HCT116 (cell line): Measurements from ENCODE around the gene STAB1. TPM values are rescaled to one million over a fixed set of nuclear protein-coding genes. Genes with fewer than 3 reads are reported as not detected.

Experiments used
- ATAC-seq: fragments of 200-7000 bp; cut with Tn5 transposase; 2 replicates; pipeline ENCODE4 v1.9.1; 2020; ENCODE audit warnings: mild to moderate bottlenecking, moderate library complexity
- BruUV-seq: library from RNA; stranded (reverse); fragments of 400-500 nt; replicated peaks from 2 replicates; lab custom pipeline; 2021; lab: Mats Ljungman, UMichigan
- CTCF ChIA-PET: fragments of 300-600 bp; sonication (Branson Sonifier 250); formaldehyde crosslinking; loops from one replicate; lab custom pipeline; 2021; ENCODE audit warnings: antibody characterized with exemption; lab: Charles Lee
- POLR2A ChIA-PET: fragments of 300-600, 350-600 bp; sonication (Branson Sonifier 250); formaldehyde crosslinking; loops from one replicate; lab custom pipeline; 2021; ENCODE audit warnings: antibody characterized with exemption; lab: Charles Lee
- RAD21 ChIA-PET, 2 experiments: fragments of 300-600 bp; sonication (Branson Sonifier 250); formaldehyde crosslinking; loops; one replicate each; lab custom pipeline; 2023; ENCODE audit warnings: low total read pairs in 2 of 2; ENCODE audit not compliant: uncharacterized antibody in 2 of 2, unreplicated experiment in 2 of 2, low non-redundant PET in 1 of 2; lab: Charles Lee
- DNase-seq: peaks from one replicate; pipeline ENCODE4 v3.0.0-alpha.2; 2010; ENCODE audit warnings: low read depth, low spot score
- H2AFZ ChIP-seq: fragments of 200-600 bp; shearing (Covaris generic), sonication (generic); 2 replicates; pipeline ENCODE4 v1.6.1; 2017; ENCODE audit warnings: low read depth, mixed run types, mixed read lengths, antibody characterized with exemption, low read length; ENCODE audit not compliant: poor library complexity, severe bottlenecking
- H3K27ac ChIP-seq: 2 replicates; pipeline ENCODE4 v1.5.1; 2012; ENCODE audit warnings: low read depth, low read length
- H3K27me3 ChIP-seq: fragments of 200-600 bp; sonication (generic); 2 replicates; pipeline ENCODE4 v1.6.1; 2016; ENCODE audit warnings: mixed run types, low read length, mixed read lengths; ENCODE audit not compliant: insufficient read depth
- H3K36me3 ChIP-seq, 2 experiments: fragments of 200-500 bp in 1 of 2; fragments of 200-600 bp in 1 of 2; sonication (Bioruptor generic) in 1 of 2; sonication (generic) in 1 of 2; 2 replicates each; pipeline versions ENCODE4 v1.5.1 to v1.6.1; 2014 to 2016; ENCODE audit warnings: low read length in 2 of 2, inconsistent platforms in 1 of 2, mixed read lengths in 1 of 2, mixed run types in 1 of 2; ENCODE audit not compliant: insufficient read depth in 2 of 2, control insufficient read depth in 1 of 2
- H3K4me1 ChIP-seq, 2 experiments: fragments of 200-600 bp in 1 of 2; sonication (generic) in 1 of 2; 2 replicates each; pipeline versions ENCODE4 v1.5.1 to v1.6.1; 2012 to 2017; ENCODE audit warnings: low read length in 2 of 2, inconsistent platforms in 1 of 2, mild to moderate bottlenecking in 1 of 2, mixed read lengths in 1 of 2, mixed run types in 1 of 2, moderate library complexity in 1 of 2; ENCODE audit not compliant: insufficient read depth in 2 of 2, control insufficient read depth in 1 of 2
- H3K4me2 ChIP-seq: fragments of 200-600 bp; sonication (generic); 2 replicates; pipeline ENCODE4 v1.6.1; 2017; ENCODE audit warnings: mixed run types, low read length, mixed read lengths
- H3K4me3 ChIP-seq, 2 experiments: fragments of 200-600 bp in 1 of 2; sonication (generic) in 1 of 2; replicated peaks in 1 of 2; 2 replicates each; pipeline ENCODE4 v1.5.1; 2011 to 2016; ENCODE audit warnings: low read length in 2 of 2, control low read depth in 1 of 2, low read depth in 1 of 2, mild to moderate bottlenecking in 1 of 2, mixed read lengths in 1 of 2, mixed run types in 1 of 2
- H3K79me2 ChIP-seq: fragments of 200-600 bp; sonication (generic); 2 replicates; pipeline ENCODE4 v1.6.1; 2017; ENCODE audit warnings: mild to moderate bottlenecking, mixed run types, low read length, moderate library complexity, mixed read lengths; ENCODE audit not compliant: insufficient read depth
- H3K9ac ChIP-seq: fragments of 200-600 bp; sonication (generic); 2 replicates; pipeline ENCODE4 v1.6.1; 2016; ENCODE audit warnings: low read length, mixed read lengths
- H3K9me2 ChIP-seq: fragments of 200-600 bp; sonication (generic), shearing (Covaris generic); 2 replicates; pipeline ENCODE4 v1.6.1; 2017; ENCODE audit warnings: mixed run types, mild to moderate bottlenecking, moderate library complexity; ENCODE audit not compliant: insufficient read depth
- H3K9me3 ChIP-seq, 2 experiments: fragments of 200-500 bp in 1 of 2; fragments of 200-600 bp in 1 of 2; sonication (Bioruptor generic) in 1 of 2; sonication (generic) in 1 of 2; 2 replicates each; pipeline ENCODE4 v1.6.1; 2014 to 2017; ENCODE audit warnings: low read length in 2 of 2, mixed read lengths in 2 of 2, inconsistent platforms in 1 of 2, low read depth in 1 of 2, mild to moderate bottlenecking in 1 of 2, mixed run types in 1 of 2, moderate library complexity in 1 of 2; ENCODE audit not compliant: control insufficient read depth in 1 of 2, insufficient read depth in 1 of 2
- H4K20me1 ChIP-seq: fragments of 200-600 bp; sonication (generic), shearing (Covaris generic); 2 replicates; pipeline ENCODE4 v1.6.1; 2017; ENCODE audit warnings: mixed run types, mild to moderate bottlenecking, moderate library complexity; ENCODE audit not compliant: insufficient read depth
- CBX3 ChIP-seq: IDR thresholded peaks from 2 replicates; pipeline ENCODE4 v1.6.1; 2012; ENCODE audit warnings: low read depth
- POLR2A ChIP-seq: IDR thresholded peaks from 2 replicates; pipeline ENCODE4 v1.7.0; 2011; ENCODE audit warnings: borderline replicate concordance; ENCODE audit not compliant: insufficient read depth, insufficient read length; ENCODE audit errors: extremely low read depth
- SIN3A ChIP-seq: IDR thresholded peaks from 2 replicates; pipeline ENCODE4 v1.6.1; 2012; ENCODE audit warnings: low read depth
- SRF ChIP-seq: IDR thresholded peaks from 2 replicates; pipeline ENCODE4 v1.6.1; 2012; ENCODE audit warnings: low read depth
- intact Hi-C: fragments of 100-400 bp; cut with micrococcal nuclease; formaldehyde crosslinking; loops from 2 replicates; pipeline ENCODE4 v1.10.0; 2022
- total RNA-seq: library from RNA; stranded (reverse); gene quantifications from one replicate; pipeline ENCODE4 v1.2.1, GENCODE V29; 2021; ENCODE audit not compliant: unreplicated experiment
- TF ChIP-seq, protein P1 (sequence below): IDR thresholded peaks from 2 replicates; pipeline ENCODE4 v1.6.1; 2012
- TF ChIP-seq, protein P2 (sequence below): IDR thresholded peaks from 2 replicates; pipeline ENCODE4 v1.6.1; 2012; ENCODE audit warnings: low read depth
- TF ChIP-seq, protein P3 (sequence below): IDR thresholded peaks from 2 replicates; pipeline ENCODE4 v1.6.1; 2011; ENCODE audit warnings: mild to moderate bottlenecking, low read length, moderate library complexity; ENCODE audit not compliant: insufficient replicate concordance; ENCODE audit errors: extremely low read depth

The STAB1 gene
- total RNA-seq, 1 experiment from 2014 or later = 0.44 TPM

DNA sequence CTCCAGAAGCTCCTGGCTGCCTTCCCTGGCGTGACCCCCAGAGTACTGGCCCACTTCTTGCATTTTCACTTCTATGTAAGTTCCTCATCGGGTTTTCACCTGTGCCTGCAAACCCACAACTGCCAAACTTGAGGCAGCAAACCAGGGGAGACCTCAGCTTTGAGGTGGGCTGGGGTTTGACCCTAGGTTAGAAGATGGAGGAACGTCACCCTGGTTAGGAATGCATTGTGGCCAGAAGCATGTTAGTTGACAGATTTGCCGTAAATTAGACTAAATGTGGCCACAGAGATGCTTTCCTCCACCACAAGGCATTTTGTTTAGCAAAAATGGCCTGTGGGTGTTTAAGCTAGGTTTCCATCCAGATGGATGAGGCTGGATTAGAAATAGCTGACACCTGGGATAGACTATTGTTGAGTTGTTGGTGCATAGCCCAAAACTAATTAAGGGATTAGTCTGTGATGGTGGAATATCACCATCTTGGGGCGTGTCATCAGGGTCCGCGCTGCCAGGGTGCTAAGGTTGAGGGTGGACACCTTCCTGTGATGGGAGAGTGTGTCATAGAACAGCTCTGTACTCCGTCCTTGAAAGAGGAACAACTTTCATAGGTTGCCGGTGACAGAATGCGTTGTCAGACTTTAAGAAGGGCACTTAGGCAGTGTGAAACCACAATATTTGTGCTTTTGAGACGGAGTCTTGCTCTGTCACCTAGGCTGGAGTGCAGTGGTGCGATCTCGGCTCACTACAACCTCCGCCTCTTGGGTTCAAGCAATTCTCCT is 36.2 kb upstream of the STAB1 start:
- H3K27ac ChIP-seq = no peak overlapping the region
- CTCF ChIA-PET = no interaction called here
- peaks cover 51% of the 10 kb centered on the region for H3K79me2 ChIP-seq
- intact Hi-C loops = no loop called here
- no peaks in the 10 kb centered on the region for H3K9me3 ChIP-seq
- TF ChIP-seq, protein P1, sequence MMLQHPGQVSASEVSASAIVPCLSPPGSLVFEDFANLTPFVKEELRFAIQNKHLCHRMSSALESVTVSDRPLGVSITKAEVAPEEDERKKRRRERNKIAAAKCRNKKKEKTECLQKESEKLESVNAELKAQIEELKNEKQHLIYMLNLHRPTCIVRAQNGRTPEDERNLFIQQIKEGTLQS = no peak
- TF ChIP-seq, protein P2, sequence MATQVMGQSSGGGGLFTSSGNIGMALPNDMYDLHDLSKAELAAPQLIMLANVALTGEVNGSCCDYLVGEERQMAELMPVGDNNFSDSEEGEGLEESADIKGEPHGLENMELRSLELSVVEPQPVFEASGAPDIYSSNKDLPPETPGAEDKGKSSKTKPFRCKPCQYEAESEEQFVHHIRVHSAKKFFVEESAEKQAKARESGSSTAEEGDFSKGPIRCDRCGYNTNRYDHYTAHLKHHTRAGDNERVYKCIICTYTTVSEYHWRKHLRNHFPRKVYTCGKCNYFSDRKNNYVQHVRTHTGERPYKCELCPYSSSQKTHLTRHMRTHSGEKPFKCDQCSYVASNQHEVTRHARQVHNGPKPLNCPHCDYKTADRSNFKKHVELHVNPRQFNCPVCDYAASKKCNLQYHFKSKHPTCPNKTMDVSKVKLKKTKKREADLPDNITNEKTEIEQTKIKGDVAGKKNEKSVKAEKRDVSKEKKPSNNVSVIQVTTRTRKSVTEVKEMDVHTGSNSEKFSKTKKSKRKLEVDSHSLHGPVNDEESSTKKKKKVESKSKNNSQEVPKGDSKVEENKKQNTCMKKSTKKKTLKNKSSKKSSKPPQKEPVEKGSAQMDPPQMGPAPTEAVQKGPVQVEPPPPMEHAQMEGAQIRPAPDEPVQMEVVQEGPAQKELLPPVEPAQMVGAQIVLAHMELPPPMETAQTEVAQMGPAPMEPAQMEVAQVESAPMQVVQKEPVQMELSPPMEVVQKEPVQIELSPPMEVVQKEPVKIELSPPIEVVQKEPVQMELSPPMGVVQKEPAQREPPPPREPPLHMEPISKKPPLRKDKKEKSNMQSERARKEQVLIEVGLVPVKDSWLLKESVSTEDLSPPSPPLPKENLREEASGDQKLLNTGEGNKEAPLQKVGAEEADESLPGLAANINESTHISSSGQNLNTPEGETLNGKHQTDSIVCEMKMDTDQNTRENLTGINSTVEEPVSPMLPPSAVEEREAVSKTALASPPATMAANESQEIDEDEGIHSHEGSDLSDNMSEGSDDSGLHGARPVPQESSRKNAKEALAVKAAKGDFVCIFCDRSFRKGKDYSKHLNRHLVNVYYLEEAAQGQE = no peak
- TF ChIP-seq POLR2A = no peak
- no peak for TF ChIP-seq SRF
- no peak for TF ChIP-seq SIN3A
- no peak for TF ChIP-seq CBX3
- TF ChIP-seq, protein P3, sequence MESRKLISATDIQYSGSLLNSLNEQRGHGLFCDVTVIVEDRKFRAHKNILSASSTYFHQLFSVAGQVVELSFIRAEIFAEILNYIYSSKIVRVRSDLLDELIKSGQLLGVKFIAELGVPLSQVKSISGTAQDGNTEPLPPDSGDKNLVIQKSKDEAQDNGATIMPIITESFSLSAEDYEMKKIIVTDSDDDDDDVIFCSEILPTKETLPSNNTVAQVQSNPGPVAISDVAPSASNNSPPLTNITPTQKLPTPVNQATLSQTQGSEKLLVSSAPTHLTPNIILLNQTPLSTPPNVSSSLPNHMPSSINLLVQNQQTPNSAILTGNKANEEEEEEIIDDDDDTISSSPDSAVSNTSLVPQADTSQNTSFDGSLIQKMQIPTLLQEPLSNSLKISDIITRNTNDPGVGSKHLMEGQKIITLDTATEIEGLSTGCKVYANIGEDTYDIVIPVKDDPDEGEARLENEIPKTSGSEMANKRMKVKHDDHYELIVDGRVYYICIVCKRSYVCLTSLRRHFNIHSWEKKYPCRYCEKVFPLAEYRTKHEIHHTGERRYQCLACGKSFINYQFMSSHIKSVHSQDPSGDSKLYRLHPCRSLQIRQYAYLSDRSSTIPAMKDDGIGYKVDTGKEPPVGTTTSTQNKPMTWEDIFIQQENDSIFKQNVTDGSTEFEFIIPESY = no peak
- RAD21 ChIA-PET = no interaction called here
- no peaks in the 10 kb centered on the region for H4K20me1 ChIP-seq
- no peak overlapping the region for H3K4me3 ChIP-seq
- POLR2A ChIA-PET = no interaction called here
- no peaks in the 10 kb centered on the region for H3K27me3 ChIP-seq
- ATAC-seq = no peak
- H3K4me2 ChIP-seq = no peak overlapping the region
- BruUV-seq = TSS peak; percentile 31
- peaks cover 27 to 44% of the 10 kb centered on the region in 2 experiments for H3K36me3 ChIP-seq
- no peak for DNase-seq
- no peak overlapping the region for H3K9ac ChIP-seq
- H3K9me2 ChIP-seq = no peaks in the 10 kb centered on the region
- H3K4me1 ChIP-seq = peaks cover 12 to 30% of the 10 kb centered on the region in 2 experiments
- H2AFZ ChIP-seq = no peak overlapping the region
